Suprapubic skin (tissue), 4 donors: Measurements from ENCODE around the gene SH3BGRL2.

Experiments
- CTCF ChIP-seq, 2 donors: fragments of 200-600 bp in 1 of 2; fragments of 450-650 bp in 1 of 2; sonication (generic) in 1 of 2; IDR thresholded peaks; one replicate each; pipeline ENCODE4 v1.5.1; 2016 to 2019; ENCODE audit warnings: antibody characterized with exemption in 2 of 2, mild to moderate bottlenecking in 1 of 2, moderate library complexity in 1 of 2
- EP300 ChIP-seq: sonication (generic); formaldehyde crosslinking; IDR thresholded peaks from one replicate; pipeline ENCODE4 v1.6.1; 2017; ENCODE audit warnings: antibody characterized with exemption
- POLR2A ChIP-seq, 2 donors: fragments of 450-650 bp; IDR thresholded peaks; one replicate each; pipeline ENCODE4 v1.6.1; 2017; ENCODE audit warnings: antibody characterized with exemption in 2 of 2, mild to moderate bottlenecking in 2 of 2, moderate library complexity in 2 of 2
- POLR2AphosphoS5 ChIP-seq, 3 donors: sonication (generic); formaldehyde crosslinking; IDR thresholded peaks; one replicate each; pipeline ENCODE4 v1.6.1; 2017; ENCODE audit warnings: antibody characterized with exemption in 3 of 3

GRCh38 chr6:79626811-79627210, 4.3 kb upstream of the SH3BGRL2 start:
- TF ChIP-seq CTCF (IDR thresholded peaks at IDR 0.05) (no peak), POLR2A (IDR thresholded peaks at IDR 0.05) (no peak), EP300 (no peak), POLR2AphosphoS5 (IDR thresholded peaks at IDR 0.05) (no peak)
